Measurements from ENCODE around the gene SUGP2. TPM values are rescaled to one million over a fixed set of nuclear protein-coding genes. Genes with fewer than 3 reads are reported as not detected.

The SUGP2 gene
- total and polyA plus RNA-seq, 4 donors: 27.6 to 73.4 (median 59.6) TPM

GRCh38 chr19:18967358-18968146, 65.8 kb downstream of the SUGP2 start:
- no peaks in the 10 kb centered on the region for H3K9me3 ChIP-seq (ENCODE audit: control insufficient read depth in 4 of 4, insufficient read depth in 3 of 4, low read length in 3 of 4)
- no peaks in the 10 kb centered on the region for H3K36me3 ChIP-seq (ENCODE audit: control insufficient read depth in 4 of 4, insufficient read depth in 4 of 4, low read length in 4 of 4)
- no peak overlapping the region for H3K4me3 ChIP-seq
- DNase-seq: peak in 2 of 3 donors; percentile 54 to 67
- 8 to 28% methylated on average over 11 of the region's 11 CpGs for WGBS, 2 donors
- TF ChIP-seq CTCF (IDR thresholded peaks at IDR 0.05; ENCODE audit: control extremely low read depth, extremely low read depth): no peak
- ATAC-seq (ENCODE audit: insufficient read depth, low FRiP score): peak; percentile 34
- H3K4me1 ChIP-seq (ENCODE audit: control insufficient read depth in 5 of 5, insufficient read depth in 5 of 5, low read length in 5 of 5): peaks cover 0 to 7% (median 2%) of the 10 kb centered on the region in 5 donors
- no peaks in the 10 kb centered on the region for H3K27me3 ChIP-seq (ENCODE audit: control insufficient read depth in 3 of 3, insufficient read depth in 3 of 3, low read length in 2 of 3)
- H3K9ac ChIP-seq (ENCODE audit: insufficient read depth in 1 of 2, low read length in 2 of 2): peak overlapping the region in 1 of 2 donors; percentile 28
- peak overlapping the region in 1 of 2 donors; percentile 85 for H3K27ac ChIP-seq (ENCODE audit: low read depth in 1 of 2, low read length in 1 of 2)

GRCh38 chr19:18966307-18966706, 67.0 kb downstream of the SUGP2 start:
- no peak for TF ChIP-seq CTCF (IDR thresholded peaks at IDR 0.05; ENCODE audit: control extremely low read depth, extremely low read depth)
- H3K27ac ChIP-seq (ENCODE audit: low read depth in 1 of 2, low read length in 1 of 2): no peak overlapping the region
- H3K4me3 ChIP-seq: no peak overlapping the region
- DNase-seq: no peak
- peaks cover 0 to 2% (median 0%) of the 10 kb centered on the region in 5 donors for H3K4me1 ChIP-seq (ENCODE audit: control insufficient read depth in 5 of 5, insufficient read depth in 5 of 5, low read length in 5 of 5)
- 41 to 64% methylated on average over 4 of the region's 4 CpGs for WGBS, 2 donors
- peaks cover 0 to 5% (median 0%) of the 10 kb centered on the region in 3 donors for H3K27me3 ChIP-seq (ENCODE audit: control insufficient read depth in 3 of 3, insufficient read depth in 3 of 3, low read length in 2 of 3)
- H3K9ac ChIP-seq (ENCODE audit: insufficient read depth in 1 of 2, low read length in 2 of 2): no peak overlapping the region
- H3K36me3 ChIP-seq (ENCODE audit: control insufficient read depth in 4 of 4, insufficient read depth in 4 of 4, low read length in 4 of 4): no peaks in the 10 kb centered on the region
- no peak for ATAC-seq (ENCODE audit: insufficient read depth, low FRiP score)
- H3K9me3 ChIP-seq (ENCODE audit: control insufficient read depth in 4 of 4, insufficient read depth in 3 of 4, low read length in 3 of 4): no peaks in the 10 kb centered on the region

- peaks cover 0 to 5% (median 0%) of the 10 kb centered on the region in 3 donors for H3K27me3 ChIP-seq (ENCODE audit: control insufficient read depth in 3 of 3, insufficient read depth in 3 of 3, low read length in 2 of 3)
- no peak for TF ChIP-seq CTCF (IDR thresholded peaks at IDR 0.05; ENCODE audit: control extremely low read depth, extremely low read depth)
- no peaks in the 10 kb centered on the region for H3K36me3 ChIP-seq (ENCODE audit: control insufficient read depth in 4 of 4, insufficient read depth in 4 of 4, low read length in 4 of 4)
- no peak overlapping the region for H3K4me3 ChIP-seq
- ATAC-seq (ENCODE audit: insufficient read depth, low FRiP score) (no peak), DNase-seq (no peak)
- H3K27ac ChIP-seq (ENCODE audit: low read depth in 1 of 2, low read length in 1 of 2): no peak overlapping the region
- H3K4me1 ChIP-seq (ENCODE audit: control insufficient read depth in 5 of 5, insufficient read depth in 5 of 5, low read length in 5 of 5): no peaks in the 10 kb centered on the region
- no peak overlapping the region for H3K9ac ChIP-seq (ENCODE audit: insufficient read depth in 1 of 2, low read length in 2 of 2)
- WGBS, 2 donors: 94 to 95% methylated on average over 9 of the region's 9 CpGs
- H3K9me3 ChIP-seq (ENCODE audit: control insufficient read depth in 4 of 4, insufficient read depth in 3 of 4, low read length in 3 of 4): no peaks in the 10 kb centered on the region
Observed at GRCh38 chr19:18964121-18964520, 69.2 kb downstream of the SUGP2 start.

All from lung (tissue), 12 donors.